ENCODE measurements around the gene CLNK. TPM values are rescaled to one million over a fixed set of nuclear protein-coding genes. Genes with fewer than 3 reads are reported as not detected.

Gene CLNK
- total RNA-seq, 1 experiment from 2014 or later = not detected

DNA sequence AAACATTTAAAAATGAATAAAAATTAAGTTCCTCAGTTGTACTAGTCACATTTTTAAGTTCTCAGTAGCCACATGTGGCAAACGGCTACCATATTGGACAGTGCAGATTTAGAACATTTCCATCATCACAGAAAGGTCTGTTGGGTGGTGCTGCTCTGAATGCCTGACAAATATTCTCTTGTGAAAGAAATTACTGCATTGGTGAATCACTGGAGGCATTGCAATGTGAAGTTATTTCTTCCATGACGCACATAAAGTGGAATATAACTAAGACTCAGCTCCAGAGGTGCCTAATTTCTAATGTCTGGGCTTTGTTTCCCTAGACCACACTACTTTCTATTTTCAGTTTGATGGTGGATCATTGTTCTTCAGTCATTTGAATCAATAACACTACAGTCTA lies 44.9 kb downstream of the CLNK start:
- H2BK12ac ChIP-seq (ENCODE audit: insufficient read length, low read depth, low read length) = no peak overlapping the region
- no peak overlapping the region for H3K56ac ChIP-seq (ENCODE audit: insufficient read length, low read depth, low read length)
- H3K27ac ChIP-seq (ENCODE audit: insufficient read length, low read depth, low read length) = no peak overlapping the region
- no peak overlapping the region for H2BK120ac ChIP-seq (ENCODE audit: low read depth, low read length, poor library complexity, severe bottlenecking)
- peaks cover 6 to 15% of the 10 kb centered on the region in 2 experiments; a peak in 2 of 4 replicates for H3K4me1 Mint-ChIP-seq
- no peak overlapping the region for H3K4ac ChIP-seq (ENCODE audit: low read depth, low read length)
- no peak overlapping the region for H2BK20ac ChIP-seq (ENCODE audit: low read depth, low read length, poor library complexity, severe bottlenecking)
- H2AK5ac ChIP-seq (ENCODE audit: insufficient read length, low read length) = no peak overlapping the region
- H3K79me2 ChIP-seq (ENCODE audit: insufficient read depth, low read length) = no peaks in the 10 kb centered on the region
- H4K5ac ChIP-seq (ENCODE audit: insufficient read length, low read depth, low read length) = no peak overlapping the region
- no peaks in the 10 kb centered on the region for H3K9me3 ChIP-seq (ENCODE audit: control insufficient read depth, low read depth, low read length)
- H3K4me3 Mint-ChIP-seq = no peak overlapping the region
- no peak overlapping the region for H3K14ac ChIP-seq (ENCODE audit: insufficient read depth, low read length)
- H3K4me1 ChIP-seq (ENCODE audit: insufficient read depth, low read length) = no peaks in the 10 kb centered on the region
- no peaks in the 10 kb centered on the region for H3K79me1 ChIP-seq (ENCODE audit: insufficient read depth, low read depth, low read length, poor library complexity, severe bottlenecking)
- H2AFZ ChIP-seq (ENCODE audit: low read length) = no peak overlapping the region
- no CpG with 5 or more reads among the region's 2 CpGs for WGBS (ENCODE audit: extremely low coverage, insufficient read length, low lambda C conversion rate)
- no peaks in the 10 kb centered on the region for H3K23me2 ChIP-seq (ENCODE audit: insufficient read length, low read depth, low read length, poor library complexity, severe bottlenecking)
- no peaks in the 10 kb centered on the region; a peak in 1 of 7 replicates for H3K36me3 Mint-ChIP-seq (ENCODE audit: insufficient read depth in 1 of 3, low read depth in 3 of 3)
- no peak for TF ChIP-seq CTCF (conservative IDR thresholded peaks at IDR 0.05)
- no peak overlapping the region for H3K4me2 ChIP-seq (ENCODE audit: insufficient read depth, insufficient read length, low read length)
- no peak overlapping the region for H3K9ac ChIP-seq (ENCODE audit: extremely low read depth, insufficient read length, low read length)
- H3K27ac Mint-ChIP-seq = no peak overlapping the region
- no peak overlapping the region for H3K23ac ChIP-seq (ENCODE audit: insufficient read length, low read depth, low read length)
- no peak for DNase-seq
- H2BK5ac ChIP-seq (ENCODE audit: insufficient read length, low read length) = no peak overlapping the region
- H3K18ac ChIP-seq (ENCODE audit: insufficient read length, low read depth, low read length) = no peak overlapping the region
- peaks cover 0 to 2% of the 10 kb centered on the region in 2 experiments; a peak in 1 of 5 replicates for H3K9me3 Mint-ChIP-seq
- no peaks in the 10 kb centered on the region for H4K20me1 ChIP-seq (ENCODE audit: control insufficient read depth, insufficient read depth, insufficient read length)
- no peak overlapping the region for H4K8ac ChIP-seq (replicated peaks; ENCODE audit: insufficient read length, low read depth, low read length)
- H3K27me3 ChIP-seq (ENCODE audit: insufficient read depth, low read length) = no peaks in the 10 kb centered on the region
- no peak overlapping the region for H3T11ph ChIP-seq (ENCODE audit: low read length)
- no peak overlapping the region for H4K91ac ChIP-seq (ENCODE audit: insufficient read length, low read depth, low read length)
- no peaks in the 10 kb centered on the region for H3K27me3 Mint-ChIP-seq (ENCODE audit: low read depth)
- no peak overlapping the region for H2BK15ac ChIP-seq (ENCODE audit: low read depth, low read length)

All from H9 (cell line).